Body of pancreas (tissue), 4 donors: ENCODE results near the gene TESPA1.

ENCODE experiments used
- POLR2A ChIP-seq, 3 donors: fragments of 450-650 bp; IDR thresholded peaks; one replicate each; pipeline ENCODE4 v1.6.1; 2016; ENCODE audit warnings: antibody characterized with exemption in 3 of 3, mild to moderate bottlenecking in 2 of 3
- TF ChIP-seq, protein P1 (sequence below), 7 experiments: fragments of 450-650 bp in 4 of 7; fragments of 200-600 bp in 3 of 7; sonication (generic) in 3 of 7; IDR thresholded peaks; one replicate each; pipeline ENCODE4 v1.5.1; 2016 to 2019; ENCODE audit warnings: antibody characterized with exemption in 7 of 7

DNA sequence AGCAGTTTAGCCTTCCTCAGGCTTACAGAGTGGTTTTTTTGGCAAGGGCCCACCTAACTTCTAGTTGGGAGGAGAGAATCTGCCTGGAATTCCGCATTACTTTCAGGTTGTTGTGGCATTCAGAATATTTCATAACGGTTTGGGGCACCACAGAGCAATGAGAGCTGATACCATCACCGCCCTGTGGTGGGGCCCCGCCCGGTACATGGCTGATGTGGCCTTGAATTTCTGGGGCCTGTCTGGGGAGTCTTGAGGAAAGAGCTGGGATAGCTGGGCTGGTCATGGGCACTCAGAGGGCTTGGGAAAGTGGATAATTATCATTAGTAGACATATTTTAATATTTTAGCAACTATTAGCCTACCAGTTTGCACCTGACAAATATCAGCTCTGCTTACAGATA is 4.2 kb downstream of the TESPA1 start:
- TF ChIP-seq, protein P1, sequence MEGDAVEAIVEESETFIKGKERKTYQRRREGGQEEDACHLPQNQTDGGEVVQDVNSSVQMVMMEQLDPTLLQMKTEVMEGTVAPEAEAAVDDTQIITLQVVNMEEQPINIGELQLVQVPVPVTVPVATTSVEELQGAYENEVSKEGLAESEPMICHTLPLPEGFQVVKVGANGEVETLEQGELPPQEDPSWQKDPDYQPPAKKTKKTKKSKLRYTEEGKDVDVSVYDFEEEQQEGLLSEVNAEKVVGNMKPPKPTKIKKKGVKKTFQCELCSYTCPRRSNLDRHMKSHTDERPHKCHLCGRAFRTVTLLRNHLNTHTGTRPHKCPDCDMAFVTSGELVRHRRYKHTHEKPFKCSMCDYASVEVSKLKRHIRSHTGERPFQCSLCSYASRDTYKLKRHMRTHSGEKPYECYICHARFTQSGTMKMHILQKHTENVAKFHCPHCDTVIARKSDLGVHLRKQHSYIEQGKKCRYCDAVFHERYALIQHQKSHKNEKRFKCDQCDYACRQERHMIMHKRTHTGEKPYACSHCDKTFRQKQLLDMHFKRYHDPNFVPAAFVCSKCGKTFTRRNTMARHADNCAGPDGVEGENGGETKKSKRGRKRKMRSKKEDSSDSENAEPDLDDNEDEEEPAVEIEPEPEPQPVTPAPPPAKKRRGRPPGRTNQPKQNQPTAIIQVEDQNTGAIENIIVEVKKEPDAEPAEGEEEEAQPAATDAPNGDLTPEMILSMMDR (IDR thresholded peaks at IDR 0.05): no peak
- TF ChIP-seq POLR2A (IDR thresholded peaks at IDR 0.05): no peak
